Mucosa of descending colon (tissue), 3 donors: Measurements from ENCODE around the gene FBXO7. TPM values are rescaled to one million over a fixed set of nuclear protein-coding genes. Genes with fewer than 3 reads are reported as not detected.

Experiments used
- ATAC-seq: fragments of 200-7000 bp; cut with Tn5 transposase; one replicate; pipeline ENCODE4 v1.9.1; 2020; ENCODE audit warnings: mild to moderate bottlenecking, moderate library complexity
- DNase-seq, 3 donors: peaks; one replicate each; pipeline ENCODE4 v3.0.0-alpha.2; 2020
- H3K36me3 ChIP-seq: fragments of 200-600 bp; one replicate; pipeline ENCODE4 v1.8.0; 2021; ENCODE audit warnings: low read depth, mild to moderate bottlenecking
- H3K4me1 ChIP-seq: fragments of 200-600 bp; one replicate; pipeline ENCODE4 v1.8.0; 2021; ENCODE audit warnings: low read depth, mild to moderate bottlenecking
- H3K4me3 ChIP-seq: fragments of 200-600 bp; one replicate; pipeline ENCODE4 v1.8.0; 2021; ENCODE audit warnings: mild to moderate bottlenecking
- H3K9me3 ChIP-seq: fragments of 200-600 bp; one replicate; pipeline ENCODE4 v1.8.0; 2021; ENCODE audit warnings: mild to moderate bottlenecking
- intact Hi-C, 2 donors: fragments of 100-400 bp; cut with DNase I in 1 of 2; cut with micrococcal nuclease in 1 of 2; formaldehyde crosslinking; loops; one replicate each; pipeline versions ENCODE4 v1.11.0 to v1.11.1; 2022; cut with DNase I, micrococcal nuclease
- long read RNA-seq, 2 donors: library from polyadenylated mRNA; unstranded; transcript quantifications; one replicate each; pipeline ENCODE4 v2.0.0, GENCODE V29; 2019 to 2021
- total RNA-seq, 3 donors: library from RNA; stranded (reverse); fragmentation: NEBNext Ultra II Directional in 2 of 3; extraction: Animal tissue kit (Norgen Biotek cat#: 25700) in 2 of 3; gene quantifications; one replicate each; pipeline versions ENCODE4 v1.2.1 to v1.2.4, GENCODE V29; 2021 to 2023
- TF ChIP-seq, protein P1 (sequence below): fragments of 200-600 bp; IDR thresholded peaks from one replicate; pipeline ENCODE4 v1.8.0; 2022; ENCODE audit warnings: antibody characterized with exemption, mild to moderate bottlenecking
- donor health status: DM: no; HTN: no; CAD: no; lungs with moderate emphysema.
- donor health status: DM: no; HTN: no; CAD: no.
- donor health status: DM: no; HTN: yes; CAD: no.

The FBXO7 gene
- total RNA-seq = 10 to 100 TPM; 63.0 to 84.3 (median 71.5) TPM
- long read RNA-seq, donor 1, transcript FBXO7-201 (9 exons, 2,195 nt) = major isoform, 110 of 198 reads
- long read RNA-seq, donor 1, transcript FBXO7-202 (9 exons, 1,888 nt) = minor isoform, 36 of 198 reads
- long read RNA-seq, donor 1, transcript FBXO7-204 (9 exons, 1,921 nt) = minor isoform, 26 of 198 reads
- long read RNA-seq, donor 1, transcript FBXO7-203 (8 exons, 1,900 nt) = minor isoform, 6 of 198 reads
- long read RNA-seq, donor 1, partial matches to known transcripts = 8 of 198 reads
- long read RNA-seq, donor 1, other reads (novel, unspliced or antisense) = 6 of 198 reads
- long read RNA-seq, donor 2, transcript FBXO7-201 (9 exons, 2,195 nt) = major isoform, 53 of 85 reads
- long read RNA-seq, donor 2, transcript FBXO7-204 (9 exons, 1,921 nt) = minor isoform, 16 of 85 reads
- long read RNA-seq, donor 2, transcript FBXO7-202 (9 exons, 1,888 nt) = minor isoform, 6 of 85 reads
- long read RNA-seq, donor 2, partial matches to known transcripts = 1 of 85 reads
- long read RNA-seq, donor 2, other reads (novel, unspliced or antisense) = 6 of 85 reads

DNA sequence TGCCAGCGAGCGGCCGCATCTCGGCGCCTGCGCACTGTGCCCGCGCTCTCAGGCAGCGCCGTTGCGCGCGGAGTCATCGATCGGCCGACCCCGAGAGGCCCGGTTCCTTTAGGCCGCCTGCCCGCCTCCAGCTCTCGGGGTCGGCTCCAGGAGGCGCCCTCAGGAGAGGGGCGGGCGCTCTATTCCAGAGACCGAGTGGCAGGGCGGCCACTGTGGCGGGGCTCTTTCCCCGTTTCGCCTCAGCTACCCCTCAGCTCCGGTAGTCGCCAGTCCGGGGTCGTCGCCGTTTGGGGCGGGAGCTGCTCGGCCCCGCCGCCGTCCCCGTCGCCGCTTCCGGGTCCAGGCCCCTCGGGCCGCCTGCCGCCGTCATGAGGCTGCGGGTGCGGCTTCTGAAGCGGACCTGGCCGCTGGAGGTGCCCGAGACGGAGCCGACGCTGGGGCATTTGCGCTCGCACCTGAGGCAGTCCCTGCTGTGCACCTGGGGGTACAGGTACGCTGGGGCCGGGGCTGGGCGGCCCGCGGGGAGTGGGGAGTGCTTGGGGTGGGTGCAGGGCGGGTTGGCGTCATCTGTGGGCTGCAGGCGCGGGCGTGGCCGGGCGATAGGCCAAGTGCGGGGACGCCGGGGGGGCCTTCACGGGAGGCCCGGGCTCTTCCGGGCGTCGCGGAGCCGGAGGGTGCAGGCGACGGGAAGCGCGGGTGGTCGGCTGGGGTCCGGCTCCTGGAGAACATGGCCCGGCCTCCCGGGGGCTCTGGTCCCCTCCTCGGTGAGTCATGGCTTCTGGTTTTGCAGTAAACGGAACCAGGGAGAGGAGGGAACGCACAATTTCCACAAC is at the start of gene FBXO7:
Gene FBXO7 (plus strand): TSS at position 177 of the 833 bp plus-strand sequence. CDS start 192 bp downstream, at position 369.
- ATAC-seq (peak; percentile 94), DNase-seq (peak; percentile 93 to 95 (median 94))
- peaks cover 15% of the 10 kb centered on the region for H3K4me1 ChIP-seq
- H3K4me3 ChIP-seq = peak within 1 kb of the TSS; percentile 84
- TF ChIP-seq, protein P1, sequence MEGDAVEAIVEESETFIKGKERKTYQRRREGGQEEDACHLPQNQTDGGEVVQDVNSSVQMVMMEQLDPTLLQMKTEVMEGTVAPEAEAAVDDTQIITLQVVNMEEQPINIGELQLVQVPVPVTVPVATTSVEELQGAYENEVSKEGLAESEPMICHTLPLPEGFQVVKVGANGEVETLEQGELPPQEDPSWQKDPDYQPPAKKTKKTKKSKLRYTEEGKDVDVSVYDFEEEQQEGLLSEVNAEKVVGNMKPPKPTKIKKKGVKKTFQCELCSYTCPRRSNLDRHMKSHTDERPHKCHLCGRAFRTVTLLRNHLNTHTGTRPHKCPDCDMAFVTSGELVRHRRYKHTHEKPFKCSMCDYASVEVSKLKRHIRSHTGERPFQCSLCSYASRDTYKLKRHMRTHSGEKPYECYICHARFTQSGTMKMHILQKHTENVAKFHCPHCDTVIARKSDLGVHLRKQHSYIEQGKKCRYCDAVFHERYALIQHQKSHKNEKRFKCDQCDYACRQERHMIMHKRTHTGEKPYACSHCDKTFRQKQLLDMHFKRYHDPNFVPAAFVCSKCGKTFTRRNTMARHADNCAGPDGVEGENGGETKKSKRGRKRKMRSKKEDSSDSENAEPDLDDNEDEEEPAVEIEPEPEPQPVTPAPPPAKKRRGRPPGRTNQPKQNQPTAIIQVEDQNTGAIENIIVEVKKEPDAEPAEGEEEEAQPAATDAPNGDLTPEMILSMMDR = no peak
- no peaks in the 10 kb centered on the region for H3K9me3 ChIP-seq
- H3K36me3 ChIP-seq = no peaks in the 10 kb centered on the region
- intact Hi-C loops = no loop called here

DNA sequence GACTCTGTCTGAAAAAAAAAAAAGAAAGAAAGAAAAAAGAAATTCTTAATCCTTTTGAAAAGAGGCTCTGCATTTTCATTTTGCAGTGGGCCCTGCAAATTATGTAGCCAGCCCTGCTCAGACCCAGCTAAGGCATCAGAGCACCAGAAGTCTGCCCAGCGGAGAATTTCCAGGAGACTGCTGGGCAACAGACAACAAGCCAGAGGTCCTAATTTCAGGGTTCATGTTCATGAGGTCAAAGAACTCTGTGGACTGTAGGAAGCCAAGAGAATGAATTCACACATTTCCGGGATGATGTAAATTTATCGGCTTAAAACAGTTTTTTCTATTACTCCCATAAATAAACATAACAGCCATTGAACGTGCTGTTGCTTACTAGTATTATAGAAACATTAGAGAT is 47.7 kb upstream of the FBXO7 start:
- Histone ChIP-seq H3K9me3 (no peaks in the 10 kb centered on the region), H3K4me1 (no peaks in the 10 kb centered on the region), H3K36me3 (no peaks in the 10 kb centered on the region), H3K4me3 (no peak overlapping the region)
- ATAC-seq (no peak), DNase-seq (no peak)
- intact Hi-C loops = no loop called here
- TF ChIP-seq, protein P1 = no peak

DNA sequence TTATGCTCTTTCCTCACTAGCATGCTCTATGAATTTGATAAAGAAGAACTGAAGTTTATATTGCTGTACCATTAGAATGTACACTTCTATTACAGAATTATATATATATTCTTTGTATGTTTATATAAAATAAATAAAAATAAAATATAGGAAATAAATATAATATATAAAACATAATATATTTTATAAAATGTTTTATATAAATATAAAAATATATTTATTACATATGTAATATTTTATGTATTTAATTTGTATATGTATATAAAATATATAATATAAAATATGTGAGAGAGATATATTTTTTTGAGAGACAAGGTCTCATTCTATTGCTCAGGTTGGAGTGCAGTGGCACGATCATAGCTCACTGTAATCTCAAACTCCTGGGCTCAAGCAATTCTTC is 44.3 kb upstream of the FBXO7 start:
- intact Hi-C loops = no loop called here

DNA sequence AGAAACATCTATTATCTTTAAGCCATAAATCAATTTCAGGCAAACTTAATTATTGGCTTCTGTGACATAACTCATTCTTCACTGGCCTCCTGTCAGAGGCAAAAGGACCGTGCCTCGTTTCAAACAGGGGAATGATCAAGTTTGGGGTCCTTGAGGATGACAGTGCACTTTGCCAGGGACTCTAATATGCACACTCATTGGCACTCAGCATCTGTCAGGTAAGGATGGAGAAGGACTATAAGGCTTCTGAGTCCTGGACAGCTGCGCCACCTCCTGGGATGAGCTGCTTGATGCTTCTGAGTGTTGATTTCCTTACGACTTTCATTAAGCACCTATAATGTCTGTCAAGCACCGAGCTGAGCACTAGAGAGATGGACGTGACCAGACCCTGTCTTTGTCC is 30.5 kb upstream of the FBXO7 start:
- peak in 2 of 3 donors; percentile 51 to 57 for DNase-seq
- Histone ChIP-seq H3K36me3 (no peaks in the 10 kb centered on the region), H3K4me3 (no peak overlapping the region), H3K9me3 (no peaks in the 10 kb centered on the region), H3K4me1 (no peaks in the 10 kb centered on the region)
- ATAC-seq = peak; percentile 71
- TF ChIP-seq, protein P1 = no peak
- intact Hi-C loops = no loop called here

More for the DNA sequence above, 44.3 kb upstream of the FBXO7 start:
- no peak for ATAC-seq
- H3K4me3 ChIP-seq = no peak overlapping the region
- H3K9me3 ChIP-seq = no peaks in the 10 kb centered on the region
- no peak for DNase-seq
- no peaks in the 10 kb centered on the region for H3K36me3 ChIP-seq
- TF ChIP-seq, protein P1 = no peak
- no peaks in the 10 kb centered on the region for H3K4me1 ChIP-seq

DNA sequence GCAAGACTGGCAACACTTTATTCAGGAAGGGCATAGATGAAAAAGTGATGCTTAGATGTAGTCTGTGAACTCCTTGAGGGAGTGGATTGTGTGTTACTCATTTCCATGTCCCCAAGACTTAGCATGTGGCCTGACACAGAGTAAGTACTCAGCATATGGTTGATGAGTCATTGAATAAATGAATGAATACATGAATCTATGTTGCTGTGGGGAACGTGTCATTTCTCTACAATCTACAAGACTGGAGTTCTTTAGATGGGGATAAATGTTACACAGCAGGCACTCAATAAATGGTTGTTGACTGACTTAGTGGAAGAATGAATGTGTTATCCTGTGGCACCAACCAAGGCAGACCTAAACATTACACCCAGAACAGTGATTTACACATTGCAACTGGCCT is 28.3 kb upstream of the FBXO7 start:
- no peaks in the 10 kb centered on the region for H3K36me3 ChIP-seq
- H3K9me3 ChIP-seq = no peaks in the 10 kb centered on the region
- no peak overlapping the region for H3K4me3 ChIP-seq
- ATAC-seq (no peak), DNase-seq (no peak)
- TF ChIP-seq, protein P1 = no peak
- intact Hi-C loops = no loop called here
- no peaks in the 10 kb centered on the region for H3K4me1 ChIP-seq
